ENCODE measurements around the gene EDC3.

The EDC3 gene

DNA sequence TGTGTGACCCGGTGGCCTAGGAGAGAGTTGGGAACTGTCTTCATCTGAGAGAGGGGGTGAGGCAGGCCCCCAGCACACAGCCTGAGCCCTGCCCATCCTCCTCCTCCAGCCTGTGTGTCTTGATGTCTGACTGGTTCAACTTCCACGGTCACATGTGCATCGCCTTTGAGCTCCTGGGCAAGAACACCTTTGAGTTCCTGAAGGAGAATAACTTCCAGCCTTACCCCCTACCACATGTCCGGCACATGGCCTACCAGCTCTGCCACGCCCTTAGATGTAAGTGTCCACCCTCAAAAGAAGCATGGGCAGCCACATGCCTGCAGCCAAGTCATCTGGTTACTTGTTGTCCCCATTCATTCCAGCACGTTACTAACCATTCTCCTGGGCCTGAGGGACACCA lies 70.1 kb downstream of the EDC3 start:
- DNase-seq, result no peak

DNA sequence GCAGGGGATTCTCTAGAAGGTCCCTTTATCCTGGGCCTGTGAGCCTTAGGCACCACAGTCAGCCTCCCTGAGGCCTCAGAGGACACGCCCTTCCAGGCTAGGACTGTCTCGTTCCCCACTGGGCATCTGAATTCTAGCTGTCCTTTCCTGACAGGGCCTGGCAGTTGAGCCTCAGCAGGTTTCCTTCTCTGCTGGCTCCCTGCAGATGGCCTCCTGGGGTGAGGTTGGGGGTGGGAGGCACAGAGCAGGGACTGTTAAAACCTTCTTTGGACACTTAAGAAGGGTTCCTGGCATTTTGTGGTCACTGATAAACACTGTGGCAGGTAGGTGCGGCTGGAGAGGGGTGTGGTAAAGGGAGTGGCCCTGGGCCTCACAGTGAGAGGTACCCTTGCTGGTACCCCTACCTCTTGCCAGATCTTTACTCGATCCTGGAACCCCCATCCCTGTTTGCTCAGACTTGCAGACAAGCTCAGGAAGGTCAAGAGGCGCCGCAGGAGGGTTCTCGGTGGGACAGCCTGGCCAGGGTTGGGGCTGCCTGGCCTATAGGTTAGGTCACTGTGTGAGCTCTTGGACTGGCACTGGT lies 71.7 kb downstream of the EDC3 start:
- no peak for DNase-seq

DNA sequence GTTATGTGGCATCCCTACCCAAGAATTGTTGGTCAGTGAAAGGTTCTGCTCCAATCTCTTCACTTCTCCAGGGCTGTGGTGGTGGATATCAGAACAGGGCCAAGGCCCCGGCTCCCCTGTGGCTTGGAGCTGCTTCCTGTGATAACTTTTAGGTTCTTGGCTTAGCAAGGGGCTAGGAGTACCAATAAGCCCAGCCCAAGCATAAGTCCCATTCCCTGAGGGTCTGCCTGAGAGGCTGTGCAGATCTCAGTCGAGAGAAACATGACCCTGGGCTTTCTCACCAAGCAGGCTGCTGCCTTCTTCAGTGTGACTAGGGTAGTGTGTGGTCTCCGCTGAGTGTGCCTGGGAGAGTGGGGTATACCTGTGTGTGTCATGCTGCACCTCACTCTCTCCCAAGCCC lies 73.1 kb downstream of the EDC3 start:
- DNase-seq, result no peak

DNA sequence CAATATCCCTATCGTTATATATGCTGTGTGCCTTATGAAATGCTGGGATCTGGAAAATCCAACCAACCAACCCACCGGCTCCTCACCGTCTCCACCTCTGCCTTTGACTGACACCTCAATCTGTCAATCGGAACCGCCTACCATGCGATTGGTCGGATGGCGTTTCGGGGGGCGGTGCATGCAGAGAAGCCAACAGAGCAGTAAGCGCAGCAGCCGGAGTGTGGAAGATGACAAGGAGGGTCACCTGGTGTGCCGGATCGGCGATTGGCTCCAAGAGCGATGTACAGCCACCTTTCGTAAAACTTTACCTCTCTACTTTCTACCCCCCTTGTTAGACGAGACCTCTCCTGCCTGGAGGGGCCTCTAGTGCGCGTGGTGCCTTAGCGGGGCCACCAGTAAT lies 73.9 kb downstream of the EDC3 start:
- no peak for DNase-seq

DNA sequence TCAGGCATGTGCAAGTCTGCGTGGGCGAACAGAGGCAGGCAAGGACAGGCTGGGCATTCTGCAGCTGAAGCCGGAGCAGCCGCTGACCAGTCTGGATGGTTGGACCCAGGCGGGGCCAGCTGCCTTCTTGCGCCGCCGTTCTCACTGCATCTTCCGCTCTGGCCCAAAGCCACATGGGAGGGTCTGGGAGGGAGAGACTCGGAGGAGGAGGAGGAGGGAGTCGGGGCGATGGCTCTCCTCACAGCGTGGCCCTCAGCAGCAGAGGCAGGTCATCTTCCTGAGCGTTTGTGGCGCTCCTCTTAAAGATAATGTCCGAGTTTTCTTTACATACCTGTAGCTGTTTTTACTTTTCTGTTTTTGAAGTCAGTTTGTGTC lies 74.3 kb downstream of the EDC3 start:
- no peak for DNase-seq

DNA sequence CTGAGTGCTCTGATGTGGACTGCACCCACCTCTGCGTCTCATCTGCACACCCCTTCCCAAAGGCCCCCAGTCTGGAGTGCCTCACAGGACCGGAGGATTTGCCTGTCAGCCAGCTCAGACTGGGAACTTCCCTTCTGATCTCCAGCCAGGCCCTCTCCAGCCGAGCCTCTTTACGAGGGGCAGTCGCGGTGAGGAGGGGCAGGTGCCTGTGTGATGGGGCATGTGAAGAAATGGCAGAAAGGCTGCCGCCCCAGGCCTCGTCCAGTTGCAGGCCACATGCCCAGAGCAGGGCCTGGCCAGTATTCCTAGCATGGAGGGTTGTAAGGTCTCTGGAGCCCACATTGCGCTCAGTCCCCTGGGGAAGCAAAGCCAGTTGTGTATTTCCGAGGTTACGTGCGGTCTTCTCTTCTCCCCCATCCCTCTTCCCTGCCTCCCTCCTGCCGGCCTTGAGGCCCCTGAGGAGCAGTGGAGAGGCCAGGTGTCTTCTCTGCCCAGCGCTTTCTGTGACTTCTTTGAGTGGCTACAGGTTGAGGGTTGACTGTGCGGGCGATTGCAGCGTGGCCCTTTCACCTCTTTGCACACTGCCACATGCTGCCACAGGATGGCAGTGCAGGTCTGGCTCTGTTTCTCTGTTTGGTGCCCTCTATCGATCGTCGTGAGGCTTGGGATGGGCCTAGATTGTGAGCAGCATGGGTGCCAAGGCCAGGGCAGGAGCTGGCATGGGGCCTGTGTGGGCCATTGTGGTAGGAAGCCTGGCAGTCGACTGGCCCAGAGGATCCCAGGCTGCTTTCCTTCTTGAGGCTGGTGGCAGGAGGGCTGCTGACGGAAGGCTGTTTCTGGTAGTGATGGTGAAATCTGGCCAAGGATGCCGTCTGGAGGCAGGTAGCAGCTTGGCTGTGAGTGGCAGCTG lies 74.9 kb downstream of the EDC3 start:
- peak; percentile 57 for DNase-seq

DNA sequence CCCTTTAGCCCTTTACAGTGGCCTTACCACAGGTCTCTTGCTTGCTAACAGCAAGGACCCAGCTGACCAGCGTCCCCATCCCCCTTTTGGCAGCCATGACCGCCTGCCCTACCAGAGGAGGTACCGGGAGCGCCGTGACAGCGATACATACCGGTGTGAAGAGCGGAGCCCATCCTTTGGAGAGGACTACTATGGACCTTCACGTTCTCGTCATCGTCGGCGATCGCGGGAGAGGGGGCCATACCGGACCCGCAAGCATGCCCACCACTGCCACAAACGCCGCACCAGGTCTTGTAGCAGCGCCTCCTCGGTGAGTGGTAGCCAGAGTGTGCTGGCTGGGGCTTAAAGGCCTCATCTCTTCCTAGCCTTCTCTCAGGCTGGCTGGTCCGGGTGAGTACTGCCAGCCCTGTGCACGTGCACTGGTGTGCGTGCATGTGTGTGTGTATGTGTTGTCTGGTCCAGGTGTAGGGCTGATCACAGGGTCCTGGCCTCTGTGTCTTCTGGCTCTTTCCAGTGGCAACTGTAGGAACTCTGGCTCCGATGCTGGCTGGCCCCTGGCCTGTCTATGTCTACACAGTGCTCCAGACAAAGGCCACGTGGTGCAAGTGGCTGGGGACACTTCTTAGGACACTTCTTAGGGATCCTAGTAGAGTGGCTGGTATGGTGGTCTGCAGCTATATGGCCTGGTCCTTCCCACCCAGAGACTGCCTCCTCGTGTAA lies 75.7 kb downstream of the EDC3 start:
- DNase-seq, result no peak

DNA sequence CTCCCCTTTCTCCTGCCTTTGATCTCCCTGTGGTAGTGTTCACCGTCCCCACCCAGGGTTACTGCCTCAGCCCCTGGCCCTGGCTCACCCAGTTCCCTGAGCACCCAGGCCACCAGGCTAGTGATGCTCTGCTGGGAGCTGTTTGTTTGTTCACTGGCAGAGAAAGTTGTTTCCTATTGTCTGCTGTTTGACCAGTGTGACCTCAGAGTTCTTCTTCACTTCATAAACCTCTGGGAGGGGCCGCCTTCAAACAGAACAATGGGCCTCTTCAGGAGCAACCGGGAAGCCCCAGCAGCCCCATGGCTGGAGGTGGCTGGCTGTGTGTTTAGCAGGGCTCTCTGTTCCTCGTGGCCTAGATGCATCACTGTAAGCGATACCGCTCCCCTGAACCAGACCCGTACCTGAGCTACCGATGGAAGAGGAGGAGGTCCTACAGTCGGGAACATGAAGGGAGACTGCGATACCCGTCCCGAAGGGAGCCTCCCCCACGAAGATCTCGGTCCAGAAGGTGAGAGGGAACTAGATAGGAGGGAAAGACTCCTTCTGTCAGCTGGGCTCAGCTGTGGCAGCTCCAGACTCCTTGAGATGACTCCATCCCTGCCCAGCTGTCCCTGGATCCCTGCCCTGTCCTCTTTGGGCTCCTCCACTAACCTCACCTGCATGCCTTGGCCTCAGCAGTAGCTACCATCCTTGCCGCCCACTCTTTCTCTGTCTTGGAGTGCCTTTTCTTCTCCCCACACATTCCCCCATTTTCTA lies 76.8 kb downstream of the EDC3 start:
- DNase-seq, result no peak

DNA sequence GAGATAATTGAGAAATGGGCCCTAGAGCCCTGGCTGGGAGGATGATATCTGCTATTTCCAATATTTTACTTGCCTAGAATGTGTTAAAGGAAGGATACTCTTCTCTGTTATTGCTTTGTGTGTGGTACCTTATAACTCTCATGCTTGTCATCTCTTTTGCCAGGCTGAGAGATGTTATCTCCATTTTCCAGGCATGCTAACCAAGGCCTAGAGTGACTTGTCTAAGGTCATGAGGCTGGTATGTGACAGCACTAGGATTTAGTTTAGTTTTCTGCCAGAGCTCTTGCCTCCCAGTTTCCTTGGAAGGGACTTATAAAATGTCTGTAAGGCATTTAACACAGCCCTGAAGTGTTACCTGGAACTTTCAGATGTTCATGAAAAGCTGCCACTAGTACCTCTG lies 78.8 kb downstream of the EDC3 start:
- DNase-seq, result no peak

DNA sequence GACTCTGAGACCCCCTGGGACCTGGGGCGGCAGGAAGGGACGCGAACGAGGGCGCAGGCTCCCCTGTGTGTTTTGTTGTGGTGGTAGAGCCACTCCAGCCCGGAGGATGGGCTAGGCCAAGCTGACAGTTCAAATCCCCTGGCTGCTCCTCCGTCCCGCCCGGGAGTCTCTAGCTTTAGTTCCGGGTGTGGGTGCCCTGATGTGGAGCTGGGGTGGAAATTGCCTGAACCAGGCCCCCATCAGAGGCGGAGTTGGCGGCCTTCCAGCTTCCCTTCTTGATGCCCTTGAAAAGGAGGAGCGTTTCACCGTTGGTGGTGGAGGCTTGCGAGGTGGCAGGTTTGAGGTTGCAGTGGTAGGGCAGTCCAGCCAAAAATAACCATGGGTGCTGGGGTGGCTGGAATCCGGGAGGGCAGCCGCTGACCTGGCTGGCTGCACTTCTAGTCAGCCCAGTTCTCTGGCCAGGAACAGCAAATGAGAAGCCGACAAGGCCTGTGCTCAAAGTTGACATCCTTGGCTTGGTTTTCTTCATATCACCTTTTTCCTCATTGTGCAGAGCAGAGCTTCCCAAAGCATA lies 79.4 kb downstream of the EDC3 start:
- peak; percentile 46 for DNase-seq

DNA sequence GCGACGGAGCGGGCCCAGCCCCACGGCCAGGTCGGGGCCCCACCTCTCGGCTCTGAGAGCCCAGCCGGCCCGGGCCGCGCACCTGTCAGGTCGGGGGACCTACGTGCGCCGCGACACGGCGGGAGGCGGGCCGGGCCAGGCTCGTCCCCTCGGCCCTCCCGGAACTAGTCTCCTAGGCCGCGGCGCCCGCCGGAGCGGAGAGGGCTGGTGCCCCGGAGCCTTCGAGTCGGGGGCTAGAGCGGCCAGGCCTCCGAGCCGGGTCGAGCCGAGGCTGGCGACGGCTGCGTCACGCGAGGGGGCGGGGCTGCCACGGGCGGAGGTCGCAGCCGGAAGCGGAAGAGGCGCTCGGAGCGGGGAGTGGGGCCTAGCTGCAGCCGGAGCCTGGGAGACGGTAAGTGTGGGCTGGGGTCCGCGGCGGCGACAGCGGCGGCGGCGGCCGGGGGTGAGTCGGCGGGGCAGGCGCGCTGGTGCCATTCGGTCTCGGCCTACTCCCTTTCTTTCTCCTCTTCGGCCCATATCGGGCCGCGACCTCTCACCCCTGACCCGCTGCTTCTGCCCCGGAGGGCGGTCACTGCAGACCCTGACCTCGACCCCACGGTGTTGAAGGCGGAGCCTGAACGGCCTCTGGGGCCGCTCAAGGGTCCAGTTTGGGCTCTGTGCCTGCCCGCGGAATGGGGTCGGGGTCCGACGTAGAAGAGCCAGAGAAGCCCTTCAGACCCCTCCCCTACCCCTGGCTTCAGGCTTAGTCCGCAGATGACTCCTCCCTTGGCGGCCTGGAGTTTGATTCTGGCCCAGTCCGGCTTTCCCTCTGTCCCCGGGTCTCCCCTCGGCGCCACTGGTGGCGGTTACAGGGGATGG lies 80.1 kb downstream of the EDC3 start, which contains the start of gene CLK3:
Gene CLK3, plus strand, starts transcription at position 329 of the 858 bp plus-strand sequence. CDS start 3,361 bp downstream, outside the sequence.
- DNase-seq, result peak; percentile 94

DNA sequence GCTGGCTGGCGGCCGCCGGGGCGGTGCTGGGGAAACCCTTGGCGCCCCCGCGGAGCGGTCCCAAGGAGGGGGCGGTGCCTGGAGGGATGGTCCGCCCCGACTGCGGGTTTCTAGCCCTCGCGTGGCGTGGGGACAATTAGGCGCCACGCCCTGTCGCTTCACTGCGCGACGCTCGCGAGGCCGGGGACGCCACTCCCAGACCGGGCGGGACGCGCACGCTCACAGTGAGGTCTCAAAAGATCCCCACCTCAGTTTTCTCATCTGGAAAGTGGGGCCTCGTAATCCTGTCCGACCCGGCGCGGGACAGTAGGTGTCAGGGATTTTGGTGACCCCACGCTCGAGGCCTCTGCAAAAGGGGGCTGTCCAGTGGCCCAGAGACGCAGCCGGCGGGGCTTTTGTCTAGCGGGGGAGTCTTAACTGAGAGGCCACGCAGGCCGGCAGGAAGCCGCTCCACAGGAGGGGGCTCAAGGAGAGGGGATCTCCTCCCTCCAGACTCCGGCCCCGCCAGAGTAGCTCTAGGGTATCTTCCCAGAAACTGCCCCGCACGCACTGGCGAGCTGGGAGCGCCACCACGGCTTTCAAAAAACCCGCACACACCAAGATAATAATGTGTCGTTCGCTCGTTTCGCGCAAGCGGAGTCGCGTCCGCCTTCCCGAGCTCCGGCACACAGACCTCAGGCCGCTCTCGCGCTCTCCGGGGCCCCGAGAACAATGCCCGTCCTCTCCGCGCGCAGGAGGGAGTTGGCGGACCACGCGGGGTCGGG lies 80.9 kb downstream of the EDC3 start:
- peak; percentile 82 for DNase-seq

DNA sequence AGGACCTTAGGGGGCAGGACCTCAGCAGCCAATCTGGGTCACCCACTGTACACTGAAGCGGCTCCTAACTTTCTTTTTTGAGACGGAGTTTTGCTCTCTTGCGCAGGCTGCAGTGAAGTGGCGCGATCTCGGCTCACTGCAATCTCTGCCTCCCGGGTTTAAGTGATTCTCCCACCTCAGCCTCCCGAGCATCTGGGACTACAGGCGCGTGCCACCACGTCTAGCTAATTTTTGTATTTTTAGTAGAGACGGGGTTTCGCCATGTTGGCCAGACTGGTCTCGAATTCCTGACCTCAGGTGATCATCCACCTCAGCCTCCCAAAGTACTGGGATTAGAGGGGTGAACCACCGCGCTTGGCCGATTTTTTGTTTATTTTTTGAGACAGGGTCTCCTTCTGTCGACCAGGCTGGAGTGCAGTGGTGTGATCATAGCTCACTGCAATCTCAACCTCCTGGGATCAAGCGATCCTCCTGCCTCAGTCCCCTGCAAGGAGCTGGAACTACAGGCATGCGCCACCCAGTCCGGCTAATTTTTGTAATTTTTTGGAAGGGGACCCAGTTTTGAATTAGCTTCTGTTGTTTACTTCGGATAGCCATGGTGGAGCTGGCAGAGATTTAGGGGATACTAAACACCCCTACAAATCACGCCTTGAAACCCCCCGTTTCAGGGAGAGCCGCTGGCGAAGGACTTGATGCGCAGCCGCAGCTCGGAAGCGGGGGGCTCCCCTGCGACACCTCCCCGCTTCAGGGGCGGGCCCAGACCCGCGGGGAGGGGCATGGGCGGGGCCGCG lies 81.7 kb downstream of the EDC3 start:
- DNase-seq, result no peak

DNA sequence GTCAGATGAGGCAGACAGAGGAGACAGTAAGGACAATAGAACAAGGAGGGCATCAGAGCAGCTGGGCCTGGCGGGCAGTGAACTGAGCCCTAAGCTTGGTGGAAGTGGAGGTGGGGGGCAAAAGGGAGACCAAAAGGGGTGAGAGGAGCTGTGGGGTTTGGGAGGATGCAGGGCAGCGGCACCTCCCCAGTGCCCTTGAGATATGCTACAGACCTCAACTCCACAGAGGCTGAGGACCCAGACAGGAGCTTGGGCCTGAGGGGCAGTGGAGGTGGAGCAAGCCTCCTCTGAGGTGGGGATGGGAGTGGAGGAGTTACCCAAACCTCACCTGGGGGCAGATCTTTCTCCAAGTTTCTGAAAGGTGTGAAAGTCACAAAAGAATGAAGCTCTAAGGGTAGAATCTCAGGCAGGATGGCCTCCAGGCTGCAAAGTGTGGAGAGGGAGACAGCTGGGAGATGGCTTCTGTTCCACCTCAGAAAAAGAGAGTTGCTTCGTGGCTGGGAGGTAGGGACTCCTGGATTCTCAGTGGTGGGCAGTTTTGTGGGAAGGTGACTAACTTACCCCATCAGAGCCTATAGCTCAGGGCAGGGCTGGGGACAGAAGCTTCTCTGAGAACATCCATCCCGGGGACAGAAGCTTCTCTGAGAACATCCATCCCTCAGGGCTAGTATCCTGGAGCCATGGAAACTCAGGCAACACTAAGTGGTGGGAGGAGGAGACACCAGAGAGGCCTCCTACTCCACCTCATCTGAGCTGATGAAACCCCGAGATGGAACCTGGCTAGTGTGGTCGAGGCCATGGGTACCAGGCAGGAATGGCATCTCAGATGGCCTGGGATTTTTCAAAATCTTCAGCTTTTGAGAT lies 82.5 kb downstream of the EDC3 start:
- no peak for DNase-seq

DNA sequence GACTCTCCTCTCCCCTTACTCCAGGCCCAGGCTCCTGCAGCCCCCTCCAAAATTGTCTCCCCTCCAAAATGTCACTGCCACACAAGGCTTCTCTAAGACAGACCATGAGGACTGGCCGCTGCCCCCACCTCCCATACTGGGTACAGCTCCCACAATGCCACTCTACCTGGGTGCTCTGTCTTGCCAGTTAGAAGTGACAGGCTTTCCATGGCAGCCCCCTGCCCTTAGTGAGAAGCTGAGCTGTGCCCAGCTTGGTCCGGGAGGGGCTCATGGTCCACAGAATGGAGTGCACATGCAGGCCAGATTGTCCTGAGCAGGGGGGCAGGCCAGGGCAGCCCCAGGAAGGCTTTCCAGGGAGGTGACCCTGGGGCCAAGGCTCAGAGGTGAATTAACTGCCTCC lies 83.1 kb downstream of the EDC3 start:
- DNase-seq, result no peak

DNA sequence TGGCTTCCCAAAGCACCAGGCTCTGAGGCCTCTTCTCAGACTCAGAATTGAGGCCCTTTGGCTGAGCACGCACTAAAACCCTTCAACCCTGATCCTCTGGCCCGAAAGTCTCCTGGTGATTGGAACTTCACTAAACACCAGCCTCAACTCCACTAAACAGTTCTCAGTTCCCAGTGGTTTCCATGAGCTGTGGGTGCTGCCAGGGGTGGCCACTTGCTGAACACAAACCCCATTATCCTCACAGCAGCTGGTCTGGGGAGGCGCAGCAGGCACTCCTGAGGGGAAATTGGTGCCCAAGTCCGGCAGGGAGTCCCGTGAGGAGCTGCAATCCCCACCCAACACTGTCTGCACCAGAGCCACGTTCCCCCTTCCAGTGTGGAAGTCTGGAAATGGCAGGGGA lies 84.0 kb downstream of the EDC3 start:
- no peak for DNase-seq

DNA sequence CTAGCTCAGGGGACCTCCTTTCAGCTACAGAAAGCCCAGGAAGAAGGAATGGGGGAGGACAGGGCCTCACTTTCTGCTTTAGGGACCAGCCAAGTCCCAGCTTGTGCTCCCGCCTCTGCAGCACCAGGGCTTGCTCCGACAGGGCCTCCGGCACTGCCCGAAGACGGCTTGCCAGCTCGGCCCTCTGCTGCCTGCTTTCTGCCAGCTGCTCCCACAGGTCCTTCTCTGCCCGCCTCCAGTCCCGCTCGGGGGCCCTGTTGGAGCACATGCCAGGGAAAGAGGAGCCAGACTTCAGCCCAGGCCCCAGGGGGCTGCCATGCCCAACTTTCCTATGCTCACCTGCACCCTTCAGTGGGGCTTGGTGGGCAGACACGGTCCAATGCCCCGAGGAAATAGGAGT lies 84.5 kb downstream of the EDC3 start:
- no peak for DNase-seq

DNA sequence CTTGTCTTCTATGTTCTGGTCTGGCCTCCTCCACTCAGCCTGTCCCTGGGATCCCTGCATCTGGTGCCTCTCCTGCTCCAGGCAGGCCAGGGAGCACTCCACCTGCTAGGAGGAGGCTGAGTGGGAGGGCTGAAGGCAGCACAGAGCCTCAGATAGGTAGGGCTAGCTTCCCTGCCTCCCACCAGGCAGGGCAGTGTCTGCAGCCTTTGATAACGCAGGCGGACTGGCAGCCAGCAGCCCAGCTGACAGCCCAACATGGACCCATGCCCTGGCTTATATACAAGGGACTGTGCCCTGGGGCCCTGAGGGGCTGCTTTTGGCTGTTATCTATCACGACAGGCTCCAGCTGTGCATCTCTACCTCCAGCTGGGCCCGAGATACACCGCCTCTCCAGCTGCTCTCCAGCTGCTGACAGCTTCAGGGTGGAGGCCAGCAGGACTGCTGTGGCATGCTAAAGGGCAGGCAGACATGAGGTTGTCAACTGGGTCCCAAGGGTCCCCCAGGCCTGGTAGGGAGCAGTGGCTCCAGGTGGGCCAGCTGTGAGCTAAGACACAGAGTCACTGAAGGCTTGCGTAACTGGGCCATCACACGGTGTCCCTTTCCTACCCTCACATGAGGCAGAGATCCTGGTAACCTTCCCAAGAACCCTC lies 85.4 kb downstream of the EDC3 start:
- no peak for DNase-seq
